HFF-Myc (cell line): ENCODE measurements around the gene SLC10A1.
"Not testable (repeated sequence)": the region's sequence is repeated elsewhere in the genome, so short reads cannot be mapped to it uniquely, and the experiment has no call there.

Experiments used
- DNase-seq: peaks from one replicate; pipeline ENCODE4 v3.0.0-alpha.2; 2011; ENCODE audit warnings: low read depth; ENCODE audit errors: extremely low read depth
- H3K4me3 ChIP-seq: replicated peaks from 2 replicates; pipeline ENCODE4 v1.5.1; 2011; ENCODE audit warnings: low read depth, mild to moderate bottlenecking, control low read depth, low read length
- CTCF ChIP-seq: IDR thresholded peaks from 2 replicates; pipeline ENCODE4 v1.5.1; 2012; ENCODE audit warnings: mild to moderate bottlenecking, low read depth, low read length, control low read depth; ENCODE audit errors: missing control alignments

The SLC10A1 gene

DNA sequence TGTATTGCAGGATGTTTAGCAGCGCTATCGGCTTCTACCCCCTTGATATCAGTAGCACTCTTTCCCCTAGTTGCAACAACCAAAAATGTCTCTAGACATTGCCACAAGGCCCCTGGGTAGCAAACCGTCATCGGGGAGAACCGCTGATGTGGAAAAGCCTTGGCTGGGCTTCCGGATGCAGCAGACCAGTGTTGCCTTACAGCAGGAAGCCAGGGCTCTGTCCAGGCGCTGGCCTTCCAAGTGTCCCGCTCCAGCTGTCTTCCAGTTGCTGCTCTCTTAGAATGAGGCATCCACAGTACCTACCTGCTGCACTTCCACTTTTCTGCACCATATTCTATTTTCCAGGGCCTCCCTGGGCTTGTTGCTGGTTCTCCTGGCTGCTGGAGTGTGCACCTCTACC, 22.6 kb upstream of the SLC10A1 start:
- DNase-seq = no peak
- no peak overlapping the region for H3K4me3 ChIP-seq
- TF ChIP-seq CTCF = no peak

DNA sequence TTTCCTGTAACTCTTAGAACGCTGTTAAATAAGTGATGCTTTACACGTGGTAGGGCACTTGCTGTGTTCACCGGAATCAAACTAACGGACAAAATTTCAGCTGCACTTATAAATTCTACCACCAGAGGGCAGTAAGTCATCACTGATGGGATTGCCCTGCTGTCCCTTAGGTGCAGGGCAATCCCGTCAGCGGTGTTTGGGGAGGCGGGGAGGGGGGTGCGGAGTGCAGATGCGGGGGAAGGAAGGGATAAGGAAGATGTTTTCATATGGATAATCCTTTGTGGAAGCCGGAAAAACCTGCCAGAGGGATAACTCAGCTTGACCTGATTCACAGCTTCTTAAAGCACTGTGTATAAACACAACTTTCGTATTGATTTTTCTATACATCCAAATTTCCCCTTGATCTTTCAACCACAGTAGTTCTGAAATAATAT, 21.7 kb upstream of the SLC10A1 start:
- peak; percentile 74 for DNase-seq
- peak; percentile 72 for TF ChIP-seq CTCF
- H3K4me3 ChIP-seq = no peak overlapping the region

DNA sequence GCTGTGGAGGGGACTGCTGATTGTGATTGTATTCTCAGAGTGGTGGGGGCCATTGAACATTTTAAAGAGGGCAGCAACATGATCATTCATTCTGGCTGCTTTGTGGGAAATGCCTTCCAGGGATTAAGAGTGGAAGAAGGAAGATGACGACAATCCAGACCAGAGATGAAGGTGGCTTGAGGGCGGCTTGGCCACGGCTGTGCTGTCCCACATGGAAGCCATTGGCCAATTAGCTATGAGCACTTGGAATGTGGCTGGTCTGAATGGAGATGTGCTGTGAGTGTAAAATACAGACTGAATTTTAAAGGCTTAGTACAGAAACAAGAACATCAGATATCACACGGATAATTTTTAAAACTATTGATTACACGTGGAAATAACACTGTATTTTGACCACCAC, 19.2 kb upstream of the SLC10A1 start:
- H3K4me3 ChIP-seq = no peak overlapping the region
- no peak for DNase-seq
- no peak for TF ChIP-seq CTCF

DNA sequence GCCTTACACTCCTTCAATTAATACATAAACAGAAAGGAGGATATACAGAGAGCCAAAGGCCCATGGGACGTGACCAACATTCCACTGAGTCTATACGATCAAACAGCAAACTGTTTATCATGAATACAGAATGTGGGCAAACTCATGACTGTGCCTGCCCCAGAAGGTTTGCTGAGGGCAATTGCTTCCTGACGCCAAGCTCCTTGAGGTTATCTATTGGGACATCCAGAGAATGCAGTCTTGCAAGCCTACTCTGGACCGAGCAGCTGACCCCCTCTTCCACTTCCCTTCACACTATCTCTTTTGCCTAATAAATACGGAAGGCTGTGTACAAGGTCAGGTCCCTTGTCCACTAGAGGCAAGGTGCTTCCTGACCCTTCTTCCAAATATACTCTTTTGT, 18.5 kb upstream of the SLC10A1 start:
- H3K4me3 ChIP-seq = no peak overlapping the region
- DNase-seq = no peak
- TF ChIP-seq CTCF = no peak

DNA sequence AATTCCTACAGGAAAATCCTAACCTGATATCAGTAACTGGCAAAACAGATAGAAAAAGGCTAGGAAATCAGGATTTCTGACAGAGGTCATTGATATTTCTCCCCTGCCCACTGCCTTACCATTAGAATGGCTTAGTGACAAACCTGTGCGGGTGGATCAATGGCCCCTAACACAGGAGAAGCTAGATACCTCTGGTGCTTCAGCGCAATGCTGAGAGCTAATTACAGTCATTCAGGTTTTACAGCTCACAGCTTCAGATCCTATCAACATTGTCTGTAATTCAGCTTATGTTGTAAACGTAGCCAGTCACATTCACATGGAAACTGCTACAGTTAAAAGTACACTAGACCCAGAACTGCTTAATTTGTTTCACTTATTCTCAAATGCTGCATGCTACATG, 17.4 kb upstream of the SLC10A1 start:
- no peak for TF ChIP-seq CTCF
- H3K4me3 ChIP-seq = no peak overlapping the region
- DNase-seq = no peak

- not testable (repeated sequence) for H3K4me3 ChIP-seq, DNase-seq
Observed at GRCh38 chr14:69813346-69813745, 16.3 kb upstream of the SLC10A1 start.

DNA sequence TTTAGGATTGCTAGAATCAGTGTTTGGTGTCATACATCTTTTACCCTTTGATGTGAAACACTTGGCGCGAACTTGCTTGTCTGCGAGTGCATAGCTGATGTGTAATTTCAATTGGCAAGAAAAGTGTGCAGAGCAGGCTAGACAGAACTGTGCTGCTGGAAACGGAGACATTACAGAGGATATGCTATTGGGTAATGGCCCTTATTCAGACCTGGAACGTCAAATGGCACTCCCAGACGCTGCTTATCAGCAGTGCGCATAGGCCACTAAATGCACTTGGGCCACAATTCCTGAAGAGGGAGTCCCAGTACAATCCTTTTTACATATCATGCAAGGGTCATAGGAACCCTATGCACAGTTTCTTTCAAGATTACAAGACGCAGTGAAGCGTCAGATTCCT, 15.7 kb upstream of the SLC10A1 start:
- H3K4me3 ChIP-seq = no peak overlapping the region
- DNase-seq = no peak
- TF ChIP-seq CTCF = no peak
